HCT116 (cell line): Measurements from ENCODE around the gene ENTREP1. TPM values are rescaled to one million over a fixed set of nuclear protein-coding genes. Genes with fewer than 3 reads are reported as not detected.

Source experiments
- ATAC-seq: fragments of 200-7000 bp; cut with Tn5 transposase; 2 replicates; pipeline ENCODE4 v1.9.1; 2020; ENCODE audit warnings: mild to moderate bottlenecking, moderate library complexity
- BruUV-seq: library from RNA; stranded (reverse); fragments of 400-500 nt; replicated peaks from 2 replicates; lab custom pipeline; 2021; lab: Mats Ljungman, UMichigan
- CTCF ChIA-PET: fragments of 300-600 bp; sonication (Branson Sonifier 250); formaldehyde crosslinking; loops from one replicate; lab custom pipeline; 2021; ENCODE audit warnings: antibody characterized with exemption; lab: Charles Lee
- POLR2A ChIA-PET: fragments of 300-600, 350-600 bp; sonication (Branson Sonifier 250); formaldehyde crosslinking; loops from one replicate; lab custom pipeline; 2021; ENCODE audit warnings: antibody characterized with exemption; lab: Charles Lee
- RAD21 ChIA-PET, 2 experiments: fragments of 300-600 bp; sonication (Branson Sonifier 250); formaldehyde crosslinking; loops; one replicate each; lab custom pipeline; 2023; ENCODE audit warnings: low total read pairs in 2 of 2; ENCODE audit not compliant: uncharacterized antibody in 2 of 2, unreplicated experiment in 2 of 2, low non-redundant PET in 1 of 2; lab: Charles Lee
- DNase-seq: peaks from one replicate; pipeline ENCODE4 v3.0.0-alpha.2; 2010; ENCODE audit warnings: low read depth, low spot score
- H2AFZ ChIP-seq: fragments of 200-600 bp; shearing (Covaris generic), sonication (generic); 2 replicates; pipeline ENCODE4 v1.6.1; 2017; ENCODE audit warnings: low read depth, mixed run types, mixed read lengths, antibody characterized with exemption, low read length; ENCODE audit not compliant: poor library complexity, severe bottlenecking
- H3K27ac ChIP-seq: 2 replicates; pipeline ENCODE4 v1.5.1; 2012; ENCODE audit warnings: low read depth, low read length
- H3K27me3 ChIP-seq: fragments of 200-600 bp; sonication (generic); 2 replicates; pipeline ENCODE4 v1.6.1; 2016; ENCODE audit warnings: mixed run types, low read length, mixed read lengths; ENCODE audit not compliant: insufficient read depth
- H3K36me3 ChIP-seq, 2 experiments: fragments of 200-500 bp in 1 of 2; fragments of 200-600 bp in 1 of 2; sonication (Bioruptor generic) in 1 of 2; sonication (generic) in 1 of 2; 2 replicates each; pipeline versions ENCODE4 v1.5.1 to v1.6.1; 2014 to 2016; ENCODE audit warnings: low read length in 2 of 2, inconsistent platforms in 1 of 2, mixed read lengths in 1 of 2, mixed run types in 1 of 2; ENCODE audit not compliant: insufficient read depth in 2 of 2, control insufficient read depth in 1 of 2
- H3K4me1 ChIP-seq, 2 experiments: fragments of 200-600 bp in 1 of 2; sonication (generic) in 1 of 2; 2 replicates each; pipeline versions ENCODE4 v1.5.1 to v1.6.1; 2012 to 2017; ENCODE audit warnings: low read length in 2 of 2, inconsistent platforms in 1 of 2, mild to moderate bottlenecking in 1 of 2, mixed read lengths in 1 of 2, mixed run types in 1 of 2, moderate library complexity in 1 of 2; ENCODE audit not compliant: insufficient read depth in 2 of 2, control insufficient read depth in 1 of 2
- H3K4me2 ChIP-seq: fragments of 200-600 bp; sonication (generic); 2 replicates; pipeline ENCODE4 v1.6.1; 2017; ENCODE audit warnings: mixed run types, low read length, mixed read lengths
- H3K4me3 ChIP-seq, 2 experiments: fragments of 200-600 bp in 1 of 2; sonication (generic) in 1 of 2; replicated peaks in 1 of 2; 2 replicates each; pipeline ENCODE4 v1.5.1; 2011 to 2016; ENCODE audit warnings: low read length in 2 of 2, control low read depth in 1 of 2, low read depth in 1 of 2, mild to moderate bottlenecking in 1 of 2, mixed read lengths in 1 of 2, mixed run types in 1 of 2
- H3K79me2 ChIP-seq: fragments of 200-600 bp; sonication (generic); 2 replicates; pipeline ENCODE4 v1.6.1; 2017; ENCODE audit warnings: mild to moderate bottlenecking, mixed run types, low read length, moderate library complexity, mixed read lengths; ENCODE audit not compliant: insufficient read depth
- H3K9ac ChIP-seq: fragments of 200-600 bp; sonication (generic); 2 replicates; pipeline ENCODE4 v1.6.1; 2016; ENCODE audit warnings: low read length, mixed read lengths
- H3K9me2 ChIP-seq: fragments of 200-600 bp; sonication (generic), shearing (Covaris generic); 2 replicates; pipeline ENCODE4 v1.6.1; 2017; ENCODE audit warnings: mixed run types, mild to moderate bottlenecking, moderate library complexity; ENCODE audit not compliant: insufficient read depth
- H3K9me3 ChIP-seq, 2 experiments: fragments of 200-500 bp in 1 of 2; fragments of 200-600 bp in 1 of 2; sonication (Bioruptor generic) in 1 of 2; sonication (generic) in 1 of 2; 2 replicates each; pipeline ENCODE4 v1.6.1; 2014 to 2017; ENCODE audit warnings: low read length in 2 of 2, mixed read lengths in 2 of 2, inconsistent platforms in 1 of 2, low read depth in 1 of 2, mild to moderate bottlenecking in 1 of 2, mixed run types in 1 of 2, moderate library complexity in 1 of 2; ENCODE audit not compliant: control insufficient read depth in 1 of 2, insufficient read depth in 1 of 2
- H4K20me1 ChIP-seq: fragments of 200-600 bp; sonication (generic), shearing (Covaris generic); 2 replicates; pipeline ENCODE4 v1.6.1; 2017; ENCODE audit warnings: mixed run types, mild to moderate bottlenecking, moderate library complexity; ENCODE audit not compliant: insufficient read depth
- ATF3 ChIP-seq: IDR thresholded peaks from 2 replicates; pipeline ENCODE4 v1.6.1; 2012
- CTCF ChIP-seq, 3 experiments: fragments of 200-600 bp in 1 of 3; sonication (generic) in 1 of 3; IDR thresholded peaks in 2 of 3; conservative IDR thresholded peaks in 1 of 3; 2 replicates each; pipeline ENCODE4 v1.5.1; 2012 to 2017; ENCODE audit warnings: low read depth in 2 of 3, low read length in 2 of 3, antibody characterized with exemption in 1 of 3, borderline replicate concordance in 1 of 3, control low read depth in 1 of 3, mild to moderate bottlenecking in 1 of 3, mixed read lengths in 1 of 3, mixed run types in 1 of 3, moderate library complexity in 1 of 3; ENCODE audit not compliant: insufficient read depth in 1 of 3
- ELF1 ChIP-seq: IDR thresholded peaks from 2 replicates; pipeline ENCODE4 v1.6.1; 2012; ENCODE audit warnings: low read depth, borderline replicate concordance
- EZH2phosphoT487 ChIP-seq: fragments of 200-600 bp; IDR thresholded peaks from 2 replicates; pipeline ENCODE4 v1.6.1; 2018; ENCODE audit warnings: antibody characterized with exemption, borderline replicate concordance
- FOSL1 ChIP-seq: IDR thresholded peaks from 2 replicates; pipeline ENCODE4 v1.6.1; 2012; ENCODE audit warnings: low read depth
- MAX ChIP-seq: IDR thresholded peaks from 2 replicates; pipeline ENCODE4 v1.6.1; 2012
- SIN3A ChIP-seq: IDR thresholded peaks from 2 replicates; pipeline ENCODE4 v1.6.1; 2012; ENCODE audit warnings: low read depth
- SRF ChIP-seq: IDR thresholded peaks from 2 replicates; pipeline ENCODE4 v1.6.1; 2012; ENCODE audit warnings: low read depth
- TCF7L2 ChIP-seq: IDR thresholded peaks from 2 replicates; pipeline ENCODE4 v1.7.0; 2011; ENCODE audit warnings: borderline replicate concordance, inconsistent platforms; ENCODE audit not compliant: insufficient read depth, insufficient read length; ENCODE audit errors: extremely low read depth
- YY1 ChIP-seq: IDR thresholded peaks from 2 replicates; pipeline ENCODE4 v1.6.1; 2011; ENCODE audit warnings: low read length, low read depth, moderate library complexity, mild to moderate bottlenecking; ENCODE audit not compliant: insufficient replicate concordance; ENCODE audit errors: extremely low read depth
- intact Hi-C: fragments of 100-400 bp; cut with micrococcal nuclease; formaldehyde crosslinking; loops from 2 replicates; pipeline ENCODE4 v1.10.0; 2022
- total RNA-seq: library from RNA; stranded (reverse); gene quantifications from one replicate; pipeline ENCODE4 v1.2.1, GENCODE V29; 2021; ENCODE audit not compliant: unreplicated experiment

ENTREP1 gene
- total RNA-seq, 1 experiment from 2014 or later = 1.1 TPM

- Histone ChIP-seq H3K79me2 (no peaks in the 10 kb centered on the region), H3K27ac (no peak overlapping the region), H3K9ac (no peak overlapping the region), H3K4me2 (no peak overlapping the region), H3K9me2 (no peaks in the 10 kb centered on the region), H3K27me3 (no peaks in the 10 kb centered on the region), H2AFZ (no peak overlapping the region), H3K4me1 (no peaks in the 10 kb centered on the region), H4K20me1 (no peaks in the 10 kb centered on the region), H3K36me3 (no peaks in the 10 kb centered on the region), H3K9me3 (no peaks in the 10 kb centered on the region), H3K4me3 (no peak overlapping the region)
- POLR2A ChIA-PET = no interaction called here
- no peak for TF ChIP-seq ELF1
- DNase-seq (no peak), ATAC-seq (no peak)
- RAD21 ChIA-PET = no interaction called here
- CTCF ChIA-PET = no interaction called here
- BruUV-seq = no TSS peak
- intact Hi-C loops = no loop called here
Observed at GRCh38 chr9:69295872-69296552, 29.0 kb upstream of the ENTREP1 start.

- Histone ChIP-seq H3K27me3 (no peaks in the 10 kb centered on the region), H3K9me3 (no peaks in the 10 kb centered on the region), H3K79me2 (no peaks in the 10 kb centered on the region), H4K20me1 (no peaks in the 10 kb centered on the region), H3K4me3 (no peak overlapping the region), H3K9me2 (no peaks in the 10 kb centered on the region), H3K4me2 (no peak overlapping the region), H3K36me3 (no peaks in the 10 kb centered on the region), H3K9ac (no peak overlapping the region), H3K27ac (no peak overlapping the region), H3K4me1 (no peaks in the 10 kb centered on the region), H2AFZ (no peak overlapping the region)
- no peak for ATAC-seq
- DNase-seq = no peak
- ChIA-PET POLR2A (no interaction called here), CTCF (no interaction called here), RAD21 (no interaction called here)
- TF ChIP-seq CTCF (IDR thresholded peaks at IDR 0.05 in 2 of 3, conservative IDR thresholded peaks at IDR 0.05 in 1 of 3; ENCODE audit: borderline replicate concordance in 1 of 3, insufficient read depth in 1 of 3, low read depth in 2 of 3, low read length in 2 of 3) (no peak), YY1 (no peak), SRF (no peak), MAX (no peak), SIN3A (no peak), TCF7L2 (no peak), EZH2phosphoT487 (no peak), FOSL1 (no peak), ATF3 (no peak)
- intact Hi-C loops = no loop called here
- no TSS peak for BruUV-seq
Observed at GRCh38 chr9:69297300-69297980, 27.6 kb upstream of the ENTREP1 start.
